ENCODE measurements around the gene CORO1C.

DNA sequence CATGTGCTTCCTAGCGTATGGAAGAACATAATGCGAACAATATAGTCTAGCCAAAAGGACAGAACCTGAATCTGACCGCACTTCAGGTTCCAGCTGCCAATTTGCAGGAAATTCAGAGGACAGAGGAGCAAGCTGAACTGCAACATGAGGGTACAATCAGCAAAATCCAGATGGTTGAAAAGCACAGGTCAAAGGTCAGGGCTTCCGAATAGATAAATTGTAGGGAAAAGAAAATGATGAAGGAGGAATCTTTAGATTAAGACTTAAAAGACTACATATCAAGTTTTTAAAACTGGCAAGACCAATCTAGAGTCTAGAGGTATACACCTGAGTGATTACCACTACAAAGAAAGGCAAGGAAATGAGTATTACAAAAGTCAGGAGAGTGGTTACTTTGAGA is 55.5 kb downstream of the CORO1C start:
- no peak for TF ChIP-seq ZNF23 (CRISPR knock-in tag; IDR thresholded peaks at IDR 0.05)
- TF ChIP-seq KLF1 (tag; IDR thresholded peaks at IDR 0.05), result no peak
- no peak for TF ChIP-seq NRF1 (conservative IDR thresholded peaks at IDR 0.05 in 1 of 2, IDR thresholded peaks at IDR 0.05 in 1 of 2)
- no peak for TF ChIP-seq MYBL2 (IDR thresholded peaks at IDR 0.05; ENCODE audit: low read depth)
- no peak for TF ChIP-seq MYBL2 (CRISPR knock-in tag; IDR thresholded peaks at IDR 0.05; ENCODE audit: borderline replicate concordance)
- TF ChIP-seq HSF4 (CRISPR knock-in tag; IDR thresholded peaks at IDR 0.05; ENCODE audit: borderline replicate concordance), result no peak
- no peak for TF ChIP-seq YY1 (IDR thresholded peaks at IDR 0.05; ENCODE audit: borderline replicate concordance in 1 of 3, control insufficient read depth in 1 of 3, extremely low read depth in 1 of 3, insufficient read depth in 3 of 3, insufficient read length in 1 of 3, insufficient replicate concordance in 2 of 3, low read depth in 1 of 3, low read length in 2 of 3)
- TF ChIP-seq FOXK1 (CRISPR knock-in tag; IDR thresholded peaks at IDR 0.05; ENCODE audit: borderline replicate concordance), result no peak
